ENCODE data around the gene NSMF. TPM values are rescaled to one million over a fixed set of nuclear protein-coding genes. Genes with fewer than 3 reads are reported as not detected.

Gene NSMF
- total and polyA plus RNA-seq, 4 donors = 13.8 to 39.8 (median 30.1) TPM

GRCh38 chr9:137465000-137465719 lies 6.0 kb upstream of the NSMF start:
- H3K27ac ChIP-seq (ENCODE audit: low read depth in 1 of 2, low read length in 1 of 2) = no peak overlapping the region
- no peak overlapping the region for H3K9ac ChIP-seq (ENCODE audit: insufficient read depth in 1 of 2, low read length in 2 of 2)
- WGBS, 2 donors = 90 to 97% methylated on average over 23 of the region's 23 CpGs
- H3K4me1 ChIP-seq (ENCODE audit: control insufficient read depth in 5 of 5, insufficient read depth in 5 of 5, low read length in 5 of 5) = no peaks in the 10 kb centered on the region
- TF ChIP-seq CTCF (IDR thresholded peaks at IDR 0.05; ENCODE audit: control extremely low read depth, extremely low read depth) = no peak
- H3K9me3 ChIP-seq (ENCODE audit: control insufficient read depth in 4 of 4, insufficient read depth in 3 of 4, low read length in 3 of 4) = no peaks in the 10 kb centered on the region
- peaks cover 0 to 3% (median 0%) of the 10 kb centered on the region in 4 donors for H3K36me3 ChIP-seq (ENCODE audit: control insufficient read depth in 4 of 4, insufficient read depth in 4 of 4, low read length in 4 of 4)
- peak in 1 of 3 donors; percentile 11 for DNase-seq
- no peak for ATAC-seq (ENCODE audit: insufficient read depth, low FRiP score)
- H3K27me3 ChIP-seq (ENCODE audit: control insufficient read depth in 3 of 3, insufficient read depth in 3 of 3, low read length in 2 of 3) = no peaks in the 10 kb centered on the region
- no peak overlapping the region for H3K4me3 ChIP-seq

GRCh38 chr9:137464291-137464999 lies 5.3 kb upstream of the NSMF start:
- H3K36me3 ChIP-seq (ENCODE audit: control insufficient read depth in 4 of 4, insufficient read depth in 4 of 4, low read length in 4 of 4) = peaks cover 0 to 3% (median 0%) of the 10 kb centered on the region in 4 donors
- no peak overlapping the region for H3K9ac ChIP-seq (ENCODE audit: insufficient read depth in 1 of 2, low read length in 2 of 2)
- no peak overlapping the region for H3K27ac ChIP-seq (ENCODE audit: low read depth in 1 of 2, low read length in 1 of 2)
- H3K4me3 ChIP-seq = no peak overlapping the region
- ATAC-seq (ENCODE audit: insufficient read depth, low FRiP score) = no peak
- peaks cover 0 to 7% (median 3%) of the 10 kb centered on the region in 5 donors for H3K4me1 ChIP-seq (ENCODE audit: control insufficient read depth in 5 of 5, insufficient read depth in 5 of 5, low read length in 5 of 5)
- WGBS, 2 donors = 93 to 95% methylated on average over 28 of the region's 28 CpGs
- no peaks in the 10 kb centered on the region for H3K9me3 ChIP-seq (ENCODE audit: control insufficient read depth in 4 of 4, insufficient read depth in 3 of 4, low read length in 3 of 4)
- no peak for TF ChIP-seq CTCF (IDR thresholded peaks at IDR 0.05; ENCODE audit: control extremely low read depth, extremely low read depth)
- no peaks in the 10 kb centered on the region for H3K27me3 ChIP-seq (ENCODE audit: control insufficient read depth in 3 of 3, insufficient read depth in 3 of 3, low read length in 2 of 3)
- DNase-seq = no peak

GRCh38 chr9:137463931-137464290 lies 4.8 kb upstream of the NSMF start:
- Histone ChIP-seq H3K27ac (ENCODE audit: low read depth in 1 of 2, low read length in 1 of 2) (no peak overlapping the region), H3K4me1 (ENCODE audit: control insufficient read depth in 5 of 5, insufficient read depth in 5 of 5, low read length in 5 of 5) (peaks cover 0 to 9% (median 3%) of the 10 kb centered on the region in 5 donors), H3K9me3 (ENCODE audit: control insufficient read depth in 4 of 4, insufficient read depth in 3 of 4, low read length in 3 of 4) (no peaks in the 10 kb centered on the region), H3K9ac (ENCODE audit: insufficient read depth in 1 of 2, low read length in 2 of 2) (no peak overlapping the region), H3K4me3 (no peak overlapping the region), H3K36me3 (ENCODE audit: control insufficient read depth in 4 of 4, insufficient read depth in 4 of 4, low read length in 4 of 4) (peaks cover 0 to 3% (median 0%) of the 10 kb centered on the region in 4 donors), H3K27me3 (ENCODE audit: control insufficient read depth in 3 of 3, insufficient read depth in 3 of 3, low read length in 2 of 3) (no peaks in the 10 kb centered on the region)
- ATAC-seq (ENCODE audit: insufficient read depth, low FRiP score) = no peak
- 91 to 95% methylated on average over 18 of the region's 18 CpGs for WGBS, 2 donors
- no peak for DNase-seq
- no peak for TF ChIP-seq CTCF (IDR thresholded peaks at IDR 0.05; ENCODE audit: control extremely low read depth, extremely low read depth)

All from lung (tissue), 12 donors.